GM23338 (cell line): ENCODE measurements around the gene MOGAT1. TPM values are rescaled to one million over a fixed set of nuclear protein-coding genes. Genes with fewer than 3 reads are reported as not detected.

Source experiments
- ATAC-seq: fragments of 200-7000 bp; cut with Tn5 transposase; 3 replicates; pipeline ENCODE4 v1.9.1; 2020
- DNase-seq: peaks from one replicate; pipeline ENCODE4 v3.0.0-alpha.2; 2015; ENCODE audit warnings: low spot score
- H2AFZ ChIP-seq: fragments of 200-600 bp; sonication (generic); 2 replicates; pipeline ENCODE4 v1.8.0; 2016; ENCODE audit warnings: antibody characterized with exemption, mild to moderate bottlenecking, moderate library complexity
- H3F3A ChIP-seq: fragments of 200-600 bp; sonication (generic); replicated peaks from 2 replicates; pipeline ENCODE4 v1.8.0; 2017; ENCODE audit warnings: antibody characterized with exemption, mixed run types, low read depth
- H3K27ac ChIP-seq: fragments of 200-600 bp; sonication (generic); 2 replicates; pipeline ENCODE4 v1.6.1; 2016; ENCODE audit warnings: low read depth
- H3K27me3 ChIP-seq: fragments of 200-600 bp; sonication (generic); 2 replicates; pipeline ENCODE4 v1.8.0; 2016; ENCODE audit warnings: mild to moderate bottlenecking, mixed run types, moderate library complexity; ENCODE audit not compliant: insufficient read depth
- H3K36me3 ChIP-seq: fragments of 200-600 bp; sonication (generic); 2 replicates; pipeline ENCODE4 v1.8.0; 2016; ENCODE audit warnings: mild to moderate bottlenecking; ENCODE audit not compliant: insufficient read depth
- H3K4me1 ChIP-seq: fragments of 200-600 bp; sonication (generic); 2 replicates; pipeline ENCODE4 v1.8.0; 2016; ENCODE audit warnings: mild to moderate bottlenecking, moderate library complexity; ENCODE audit not compliant: insufficient read depth
- H3K4me2 ChIP-seq: fragments of 200-600 bp; sonication (generic); 2 replicates; pipeline ENCODE4 v1.7.1; 2017; ENCODE audit warnings: mixed run types
- H3K4me3 ChIP-seq: fragments of 200-600 bp; sonication (generic); 2 replicates; pipeline ENCODE4 v1.6.1; 2016; ENCODE audit warnings: mixed run types
- H3K79me2 ChIP-seq: fragments of 200-600 bp; sonication (generic); replicated peaks from 2 replicates; pipeline ENCODE4 v1.8.0; 2017; ENCODE audit warnings: mild to moderate bottlenecking; ENCODE audit not compliant: insufficient read depth
- H3K9me2 ChIP-seq: fragments of 200-600 bp; sonication (generic); 2 replicates; pipeline ENCODE4 v1.8.0; 2017; ENCODE audit not compliant: insufficient read depth
- H4K20me1 ChIP-seq: fragments of 200-600 bp; sonication (generic); replicated peaks from 2 replicates; pipeline ENCODE4 v1.8.0; 2017; ENCODE audit warnings: mild to moderate bottlenecking; ENCODE audit not compliant: insufficient read depth
- H3K27ac Mint-ChIP-seq: 2 replicates; pipeline ENCODE4 v1.8.0; 2020; ENCODE audit warnings: inconsistent platforms, mild to moderate bottlenecking, moderate library complexity, mixed read lengths
- H3K27me3 Mint-ChIP-seq: 3 replicates; pipeline ENCODE4 v1.8.0; 2022; ENCODE audit warnings: low read depth, mild to moderate bottlenecking, moderate library complexity, mixed read lengths, inconsistent platforms; ENCODE audit not compliant: insufficient read depth, poor library complexity
- H3K36me3 Mint-ChIP-seq: 3 replicates; pipeline ENCODE4 v1.8.0; 2021; ENCODE audit warnings: low read depth, mild to moderate bottlenecking, inconsistent platforms, moderate library complexity, mixed read lengths
- H3K4me1 Mint-ChIP-seq: 3 replicates; pipeline ENCODE4 v1.8.0; 2020; ENCODE audit warnings: mild to moderate bottlenecking, inconsistent platforms, mixed read lengths
- H3K4me3 Mint-ChIP-seq: 3 replicates; pipeline ENCODE4 v1.8.0; 2021; ENCODE audit warnings: moderate library complexity, mild to moderate bottlenecking, inconsistent platforms, mixed read lengths
- H3K9me3 Mint-ChIP-seq: 3 replicates; pipeline ENCODE4 v1.8.0; 2020; ENCODE audit warnings: moderate library complexity, mild to moderate bottlenecking, inconsistent platforms, mixed read lengths
- CTCF ChIP-seq, 2 experiments: fragments of 200-600 bp in 1 of 2; sonication (generic) in 1 of 2; conservative IDR thresholded peaks; 2 replicates each; pipeline versions ENCODE4 v1.5.1 to v1.6.1; 2016 to 2017; ENCODE audit warnings: antibody characterized with exemption in 2 of 2, low read depth in 2 of 2, mild to moderate bottlenecking in 2 of 2, moderate library complexity in 1 of 2
- ETS1 ChIP-seq: IDR thresholded peaks from 2 replicates; pipeline ENCODE4 v1.6.1; 2016; ENCODE audit warnings: antibody characterized with exemption
- JUNB ChIP-seq: IDR thresholded peaks from one replicate; pipeline ENCODE4 v1.6.1; 2016; ENCODE audit warnings: antibody characterized with exemption; ENCODE audit not compliant: unreplicated experiment
- NANOG ChIP-seq: IDR thresholded peaks from 2 replicates; pipeline ENCODE4 v1.6.1; 2016; ENCODE audit warnings: antibody characterized with exemption, borderline replicate concordance
- POLR2AphosphoS5 ChIP-seq: IDR thresholded peaks from 2 replicates; pipeline ENCODE4 v1.6.1; 2016; ENCODE audit warnings: antibody characterized with exemption, low read depth
- STAT1 ChIP-seq: IDR thresholded peaks from one replicate; pipeline ENCODE4 v1.6.1; 2016; ENCODE audit warnings: antibody characterized with exemption; ENCODE audit not compliant: unreplicated experiment
- ZNF331 ChIP-seq: fragments of 250-450 bp; sonication (Bioruptor Pico); IDR thresholded peaks from 2 replicates; pipeline ENCODE4 v1.5.0; 2020; ENCODE audit warnings: low read depth, mild to moderate bottlenecking, moderate library complexity
- polyA plus RNA-seq: library from polyadenylated mRNA; unstranded; fragments of >200 nt; fragmentation: Nextera tagmentation; extraction: Ambion mirVana; gene quantifications from 2 replicates; pipeline ENCODE4 v1.2.1, GENCODE V29; 2016
- total RNA-seq: library from RNA; depleted of rRNA; stranded (reverse); fragments of >200 nt; shearing (Covaris generic); gene quantifications from 2 replicates; pipeline ENCODE4 v1.2.3, GENCODE V29; 2014
- TF ChIP-seq, protein P1 (sequence below): fragments of 250-450 bp; sonication (Bioruptor Pico); IDR thresholded peaks from 2 replicates; pipeline ENCODE4 v1.5.0; 2020; ENCODE audit warnings: mild to moderate bottlenecking, moderate library complexity

Gene MOGAT1
- total and polyA plus RNA-seq, 2 experiments from 2014 or later: 0.86 to 0.94 TPM

GRCh38 chr2:222734703-222735014 lies 63.2 kb downstream of the MOGAT1 start (continued):
- TF ChIP-seq, protein P1, sequence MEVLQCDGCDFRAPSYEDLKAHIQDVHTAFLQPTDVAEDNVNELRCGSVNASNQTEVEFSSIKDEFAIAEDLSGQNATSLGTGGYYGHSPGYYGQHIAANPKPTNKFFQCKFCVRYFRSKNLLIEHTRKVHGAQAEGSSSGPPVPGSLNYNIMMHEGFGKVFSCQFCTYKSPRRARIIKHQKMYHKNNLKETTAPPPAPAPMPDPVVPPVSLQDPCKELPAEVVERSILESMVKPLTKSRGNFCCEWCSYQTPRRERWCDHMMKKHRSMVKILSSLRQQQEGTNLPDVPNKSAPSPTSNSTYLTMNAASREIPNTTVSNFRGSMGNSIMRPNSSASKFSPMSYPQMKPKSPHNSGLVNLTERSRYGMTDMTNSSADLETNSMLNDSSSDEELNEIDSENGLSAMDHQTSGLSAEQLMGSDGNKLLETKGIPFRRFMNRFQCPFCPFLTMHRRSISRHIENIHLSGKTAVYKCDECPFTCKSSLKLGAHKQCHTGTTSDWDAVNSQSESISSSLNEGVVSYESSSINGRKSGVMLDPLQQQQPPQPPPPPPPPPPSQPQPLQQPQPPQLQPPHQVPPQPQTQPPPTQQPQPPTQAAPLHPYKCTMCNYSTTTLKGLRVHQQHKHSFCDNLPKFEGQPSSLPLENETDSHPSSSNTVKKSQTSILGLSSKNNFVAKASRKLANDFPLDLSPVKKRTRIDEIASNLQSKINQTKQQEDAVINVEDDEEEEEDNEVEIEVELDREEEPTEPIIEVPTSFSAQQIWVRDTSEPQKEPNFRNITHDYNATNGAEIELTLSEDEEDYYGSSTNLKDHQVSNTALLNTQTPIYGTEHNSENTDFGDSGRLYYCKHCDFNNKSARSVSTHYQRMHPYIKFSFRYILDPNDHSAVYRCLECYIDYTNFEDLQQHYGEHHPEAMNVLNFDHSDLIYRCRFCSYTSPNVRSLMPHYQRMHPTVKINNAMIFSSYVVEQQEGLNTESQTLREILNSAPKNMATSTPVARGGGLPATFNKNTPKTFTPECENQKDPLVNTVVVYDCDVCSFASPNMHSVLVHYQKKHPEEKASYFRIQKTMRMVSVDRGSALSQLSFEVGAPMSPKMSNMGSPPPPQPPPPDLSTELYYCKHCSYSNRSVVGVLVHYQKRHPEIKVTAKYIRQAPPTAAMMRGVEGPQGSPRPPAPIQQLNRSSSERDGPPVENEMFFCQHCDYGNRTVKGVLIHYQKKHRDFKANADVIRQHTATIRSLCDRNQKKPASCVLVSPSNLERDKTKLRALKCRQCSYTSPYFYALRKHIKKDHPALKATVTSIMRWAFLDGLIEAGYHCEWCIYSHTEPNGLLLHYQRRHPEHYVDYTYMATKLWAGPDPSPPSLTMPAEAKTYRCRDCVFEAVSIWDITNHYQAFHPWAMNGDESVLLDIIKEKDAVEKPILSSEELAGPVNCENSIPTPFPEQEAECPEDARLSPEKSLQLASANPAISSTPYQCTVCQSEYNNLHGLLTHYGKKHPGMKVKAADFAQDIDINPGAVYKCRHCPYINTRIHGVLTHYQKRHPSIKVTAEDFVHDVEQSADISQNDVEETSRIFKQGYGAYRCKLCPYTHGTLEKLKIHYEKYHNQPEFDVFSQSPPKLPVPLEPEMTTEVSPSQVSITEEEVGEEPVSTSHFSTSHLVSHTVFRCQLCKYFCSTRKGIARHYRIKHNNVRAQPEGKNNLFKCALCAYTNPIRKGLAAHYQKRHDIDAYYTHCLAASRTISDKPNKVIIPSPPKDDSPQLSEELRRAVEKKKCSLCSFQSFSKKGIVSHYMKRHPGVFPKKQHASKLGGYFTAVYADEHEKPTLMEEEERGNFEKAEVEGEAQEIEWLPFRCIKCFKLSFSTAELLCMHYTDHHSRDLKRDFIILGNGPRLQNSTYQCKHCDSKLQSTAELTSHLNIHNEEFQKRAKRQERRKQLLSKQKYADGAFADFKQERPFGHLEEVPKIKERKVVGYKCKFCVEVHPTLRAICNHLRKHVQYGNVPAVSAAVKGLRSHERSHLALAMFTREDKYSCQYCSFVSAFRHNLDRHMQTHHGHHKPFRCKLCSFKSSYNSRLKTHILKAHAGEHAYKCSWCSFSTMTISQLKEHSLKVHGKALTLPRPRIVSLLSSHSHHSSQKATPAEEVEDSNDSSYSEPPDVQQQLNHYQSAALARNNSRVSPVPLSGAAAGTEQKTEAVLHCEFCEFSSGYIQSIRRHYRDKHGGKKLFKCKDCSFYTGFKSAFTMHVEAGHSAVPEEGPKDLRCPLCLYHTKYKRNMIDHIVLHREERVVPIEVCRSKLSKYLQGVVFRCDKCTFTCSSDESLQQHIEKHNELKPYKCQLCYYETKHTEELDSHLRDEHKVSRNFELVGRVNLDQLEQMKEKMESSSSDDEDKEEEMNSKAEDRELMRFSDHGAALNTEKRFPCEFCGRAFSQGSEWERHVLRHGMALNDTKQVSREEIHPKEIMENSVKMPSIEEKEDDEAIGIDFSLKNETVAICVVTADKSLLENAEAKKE: no peak
- no peak for TF ChIP-seq POLR2AphosphoS5

- ATAC-seq: no peak
- Histone ChIP-seq H3K4me2 (no peak overlapping the region), H3K9me2 (peaks cover 12% of the 10 kb centered on the region), H3K27me3 (no peaks in the 10 kb centered on the region), H3K36me3 (no peaks in the 10 kb centered on the region), H4K20me1 (no peaks in the 10 kb centered on the region), H3F3A (no peaks in the 10 kb centered on the region), H3K4me1 (peaks cover 13% of the 10 kb centered on the region), H3K4me3 (no peak overlapping the region), H3K27ac (no peak overlapping the region), H3K79me2 (no peaks in the 10 kb centered on the region), H2AFZ (0 out of 2 replicates have a peak overlapping the region, but pooled peaks have one; percentile 11)
- peaks cover 6% of the 10 kb centered on the region for H3K27me3 Mint-ChIP-seq
- no peak overlapping the region for H3K4me3 Mint-ChIP-seq
- peaks cover 4% of the 10 kb centered on the region; the same call in 1 of the 3 replicates for H3K9me3 Mint-ChIP-seq
- H3K27ac Mint-ChIP-seq: no peak overlapping the region
- peaks cover 4% of the 10 kb centered on the region; the same call in 1 of the 3 replicates for H3K36me3 Mint-ChIP-seq
- DNase-seq: no peak
- H3K4me1 Mint-ChIP-seq: peaks cover 20% of the 10 kb centered on the region
- TF ChIP-seq ETS1 (no peak), JUNB (no peak), STAT1 (no peak), CTCF (conservative IDR thresholded peaks at IDR 0.05; ENCODE audit: low read depth in 2 of 2) (no peak), ZNF331 (CRISPR knock-in tag) (no peak), NANOG (no peak)
- TF ChIP-seq, protein P1: no peak
These were observed 64.8 kb downstream of the MOGAT1 start for GRCh38 chr2:222736301-222736700.
